IMR-90 (cell line): Measurements from ENCODE around the gene TRMT2B. TPM values are rescaled to one million over a fixed set of nuclear protein-coding genes. Genes with fewer than 3 reads are reported as not detected.

ENCODE experiments used
- ATAC-seq: fragments of 200-7000 bp; cut with Tn5 transposase; 2 replicates; pipeline ENCODE4 v1.9.1; 2020; ENCODE audit warnings: low read depth, mild to moderate bottlenecking, moderate library complexity
- BruUV-seq: library from RNA; stranded (reverse); fragments of 400-500 nt; replicated peaks from 2 replicates; lab custom pipeline; 2021; lab: Mats Ljungman, UMichigan
- CTCF ChIA-PET: fragments of 300-600 bp; formaldehyde crosslinking; extraction: SDS; loops from one replicate; lab custom pipeline; 2021; ENCODE audit warnings: antibody characterized with exemption; lab: Yijun Ruan, JAX
- POLR2A ChIA-PET: fragments of 300-600 bp; sonication (Branson Sonifier 250); formaldehyde crosslinking; loops from one replicate; lab custom pipeline; 2022; ENCODE audit warnings: antibody characterized with exemption; ENCODE audit not compliant: unreplicated experiment; lab: Charles Lee
- DNase-seq: peaks from one replicate; pipeline ENCODE4 v3.0.0; 2013
- H2AFZ ChIP-seq: replicated peaks from 2 replicates; pipeline ENCODE3; 2013; ENCODE audit warnings: low read length, mild to moderate bottlenecking; ENCODE audit not compliant: poor library complexity
- H2AK5ac ChIP-seq: 2 replicates; pipeline ENCODE4 v1.6.1; 2013; ENCODE audit warnings: low read depth, low read length, inconsistent platforms
- H2AK9ac ChIP-seq: replicated peaks from 2 replicates; pipeline ENCODE3; 2013; ENCODE audit warnings: mild to moderate bottlenecking, low read depth, low read length, moderate library complexity; ENCODE audit not compliant: poor library complexity
- H2BK120ac ChIP-seq: 2 replicates; pipeline ENCODE4 v1.6.1; 2013; ENCODE audit warnings: low read depth, low read length, inconsistent platforms
- H2BK15ac ChIP-seq: 3 replicates; pipeline ENCODE4 v1.6.1; 2013; ENCODE audit warnings: low read depth, low read length, inconsistent platforms
- H2BK20ac ChIP-seq: 2 replicates; pipeline ENCODE4 v1.6.1; 2013; ENCODE audit warnings: low read depth, mild to moderate bottlenecking, inconsistent platforms, low read length, moderate library complexity
- H2BK5ac ChIP-seq: 2 replicates; pipeline ENCODE4 v1.6.1; 2013; ENCODE audit warnings: mild to moderate bottlenecking, low read depth, low read length, inconsistent platforms; ENCODE audit not compliant: poor library complexity, severe bottlenecking
- H3K14ac ChIP-seq: replicated peaks from 2 replicates; pipeline ENCODE4 v1.6.1; 2013; ENCODE audit warnings: low read depth, low read length, inconsistent platforms
- H3K18ac ChIP-seq: 2 replicates; pipeline ENCODE4 v1.6.1; 2013; ENCODE audit warnings: low read depth, low read length, control low read depth
- H3K23ac ChIP-seq: 2 replicates; pipeline ENCODE4 v1.6.1; 2013; ENCODE audit warnings: low read depth, low read length, inconsistent platforms
- H3K27ac ChIP-seq: 2 replicates; pipeline ENCODE4 v1.5.1; 2013; ENCODE audit warnings: mild to moderate bottlenecking, control low read depth, low read length; ENCODE audit not compliant: insufficient read depth
- H3K27me3 ChIP-seq: 2 replicates; pipeline ENCODE4 v1.6.1; 2013; ENCODE audit warnings: low read length; ENCODE audit not compliant: control insufficient read depth, insufficient read depth
- H3K36me3 ChIP-seq: 2 replicates; pipeline ENCODE4 v1.6.1; 2013; ENCODE audit warnings: low read length, mixed read lengths; ENCODE audit not compliant: control insufficient read depth, insufficient read depth
- H3K4ac ChIP-seq: 2 replicates; pipeline ENCODE4 v1.6.1; 2013; ENCODE audit warnings: low read depth, low read length, inconsistent platforms
- H3K4me1 ChIP-seq: 2 replicates; pipeline ENCODE4 v1.6.1; 2013; ENCODE audit warnings: low read length, mixed read lengths; ENCODE audit not compliant: control insufficient read depth, insufficient read depth
- H3K4me2 ChIP-seq: 2 replicates; pipeline ENCODE4 v1.6.1; 2013; ENCODE audit warnings: low read depth, mild to moderate bottlenecking, control low read depth, low read length, moderate library complexity
- H3K4me3 ChIP-seq: 2 replicates; pipeline ENCODE4 v1.5.1; 2013; ENCODE audit warnings: low read depth, mild to moderate bottlenecking, control low read depth, low read length, moderate library complexity; ENCODE audit not compliant: insufficient read depth
- H3K56ac ChIP-seq: 2 replicates; pipeline ENCODE4 v1.6.1; 2013; ENCODE audit warnings: low read length, inconsistent platforms; ENCODE audit not compliant: insufficient read depth; ENCODE audit errors: extremely low read depth
- H3K79me1 ChIP-seq, 2 experiments: 2 replicates each; pipeline ENCODE4 v1.6.1; 2013; ENCODE audit warnings: low read length in 2 of 2, inconsistent platforms in 1 of 2, low read depth in 1 of 2
- H3K9ac ChIP-seq: 2 replicates; pipeline ENCODE4 v1.6.1; 2013; ENCODE audit warnings: low read depth, low read length, control low read depth
- H3K9me1 ChIP-seq: 2 replicates; pipeline ENCODE4 v1.6.1; 2013; ENCODE audit warnings: low read length, inconsistent platforms; ENCODE audit not compliant: insufficient read depth
- H3K9me3 ChIP-seq: 2 replicates; pipeline ENCODE4 v1.6.1; 2013; ENCODE audit warnings: low read length; ENCODE audit not compliant: control insufficient read depth, insufficient read depth
- H4K20me1 ChIP-seq: 2 replicates; pipeline ENCODE4 v1.6.1; 2013; ENCODE audit warnings: low read length, inconsistent platforms; ENCODE audit not compliant: insufficient read depth
- H4K5ac ChIP-seq: 2 replicates; pipeline ENCODE4 v1.6.1; 2013; ENCODE audit warnings: mild to moderate bottlenecking, low read depth, low read length, control low read depth
- H4K8ac ChIP-seq, 2 experiments: 2 replicates each; pipeline ENCODE4 v1.6.1; 2013; ENCODE audit warnings: low read depth in 2 of 2, low read length in 2 of 2, control low read depth in 1 of 2, inconsistent platforms in 1 of 2
- H4K91ac ChIP-seq: 2 replicates; pipeline ENCODE4 v1.6.1; 2013; ENCODE audit warnings: low read depth, low read length, inconsistent platforms; ENCODE audit not compliant: insufficient read depth
- CEBPB ChIP-seq: IDR thresholded peaks from 2 replicates; pipeline ENCODE4 v1.6.1; 2012; ENCODE audit warnings: low read depth, low read length, improper control_type of control experiment
- CHD1 ChIP-seq: IDR thresholded peaks from 2 replicates; pipeline ENCODE4 v1.6.1; 2012; ENCODE audit warnings: low read depth, low read length, improper control_type of control experiment
- MAFK ChIP-seq: IDR thresholded peaks from 2 replicates; pipeline ENCODE4 v1.6.1; 2012; ENCODE audit warnings: low read depth, low read length, improper control_type of control experiment
- MXI1 ChIP-seq: IDR thresholded peaks from 2 replicates; pipeline ENCODE4 v1.6.1; 2012; ENCODE audit warnings: low read depth, mild to moderate bottlenecking, low read length, moderate library complexity, borderline replicate concordance
- NFE2L2 ChIP-seq: fragments of 150-350 bp; IDR thresholded peaks from 2 replicates; pipeline ENCODE4 v1.6.1; 2016; ENCODE audit warnings: low read depth, mild to moderate bottlenecking, low read length
- POLR2A ChIP-seq: IDR thresholded peaks from 2 replicates; pipeline ENCODE4 v1.6.1; 2012; ENCODE audit warnings: mild to moderate bottlenecking, low read depth, low read length
- RAD21 ChIP-seq: IDR thresholded peaks from 2 replicates; pipeline ENCODE4 v1.6.1; 2012; ENCODE audit warnings: low read length, improper control_type of control experiment
- SMC3 ChIP-seq: fragments of 150-350 bp; IDR thresholded peaks from 2 replicates; pipeline ENCODE4 v1.6.1; 2016; ENCODE audit warnings: low read depth, mild to moderate bottlenecking, antibody characterized with exemption, low read length, moderate library complexity
- whole genome bisulfite sequencing, 2 experiments: methylation state at CpG; one replicate each; pipeline versions ENCODE4 v1.1.5 to v1.1.7; 2013; ENCODE audit warnings: missing lambda C conversion rate in 2 of 2; ENCODE audit not compliant: insufficient read length in 1 of 2; ENCODE audit errors: extremely low coverage in 2 of 2; 5-methylcytosine and 5-hydroxymethylcytosine counted together
- dilution Hi-C: fragments of 300-500 bp; cut with HindIII; formaldehyde crosslinking; loops from one replicate; pipeline ENCODE4 v1.14.3; 2018; ENCODE audit warnings: low sequenced_read_pairs; ENCODE audit not compliant: unreplicated experiment
- in situ Hi-C: fragments of 300-500 bp; cut with MboI; formaldehyde crosslinking; loops from 3 replicates; pipeline ENCODE4 v1.14.3; 2019; ENCODE audit warnings: low sequenced_read_pairs, inconsistent platforms, mixed read lengths
- intact Hi-C: fragments of 100-400 bp; cut with micrococcal nuclease; formaldehyde crosslinking; loops from 2 replicates; pipeline ENCODE4 v1.10.0; 2022
- polyA plus RNA-seq, 3 experiments: library from polyadenylated mRNA; depleted of rRNA; stranded (reverse); fragments of >200 nt; gene quantifications; 2 replicates each; pipeline ENCODE4 v1.2.3, GENCODE V29; 2012; ENCODE audit warnings: low replicate concordance in 1 of 3
- total RNA-seq: library from RNA; depleted of rRNA; stranded (reverse); fragments of >200 nt; gene quantifications from 2 replicates; pipeline ENCODE4 v1.2.3, GENCODE V29; 2012
- TF ChIP-seq, protein P1 (sequence below): fragments of 150-350 bp; IDR thresholded peaks from 2 replicates; pipeline ENCODE4 v1.6.1; 2016; ENCODE audit warnings: low read depth, mild to moderate bottlenecking, low read length, moderate library complexity, borderline replicate concordance
- TF ChIP-seq, protein P2 (sequence below): conservative IDR thresholded peaks from 2 replicates; pipeline ENCODE4 v1.5.1; 2012; ENCODE audit warnings: mild to moderate bottlenecking, low read depth, low read length, improper control_type of control experiment
- TF ChIP-seq, protein P3 (sequence below): fragments of 150-350 bp; IDR thresholded peaks from 2 replicates; pipeline ENCODE4 v1.6.1; 2017; ENCODE audit warnings: mild to moderate bottlenecking, antibody characterized with exemption, low read length, low read depth

TRMT2B gene
- total and polyA plus RNA-seq, 2 of the 4 experiments (the other 2 are of a cell fraction): 7.7 to 13.4 TPM

DNA sequence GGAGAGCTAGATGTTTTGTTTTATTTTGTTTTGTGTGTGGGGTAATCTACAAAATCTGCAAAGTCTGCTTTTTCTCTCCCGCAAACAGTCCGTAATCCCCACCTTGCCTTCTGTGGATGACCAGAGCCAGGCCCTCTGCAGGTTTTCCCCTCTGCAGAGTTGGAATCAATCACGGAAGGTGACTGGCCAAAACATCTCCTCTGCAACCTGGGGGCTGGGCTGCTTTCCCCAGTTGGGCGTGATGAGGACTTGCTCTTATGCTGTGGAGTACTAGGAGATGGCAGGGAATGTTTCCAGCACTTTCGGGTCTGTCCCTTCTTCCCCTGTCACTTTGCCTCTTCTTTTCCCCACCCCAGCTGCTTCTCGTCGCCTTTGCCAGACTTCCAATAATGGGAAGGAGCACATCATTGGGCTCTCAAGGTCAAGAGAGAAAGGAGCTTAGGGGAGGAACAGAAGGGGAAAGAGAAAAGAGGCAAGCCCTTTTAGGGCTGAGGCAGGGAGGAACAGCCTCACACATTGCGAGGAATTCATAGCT lies 27.9 kb upstream of the TRMT2B start:
- peak overlapping the region; percentile 72 for H3K4me3 ChIP-seq
- H4K8ac ChIP-seq: no peak overlapping the region
- H3K9me1 ChIP-seq: 0 out of 2 replicates have a peak, but pooled peaks cover 2% of the 10 kb centered on the region
- POLR2A ChIA-PET: no interaction called here
- no peaks in the 10 kb centered on the region for H3K27me3 ChIP-seq
- H3K56ac ChIP-seq: no peak overlapping the region
- CTCF ChIA-PET: no interaction called here
- in situ Hi-C loops: no loop called here
- H3K9me3 ChIP-seq: no peaks in the 10 kb centered on the region
- peak overlapping the region; percentile 30; the same call in 1 of the 2 replicates for H3K14ac ChIP-seq
- TF ChIP-seq SMC3: no peak
- no peak for TF ChIP-seq CHD1
- TF ChIP-seq MXI1: no peak
- TF ChIP-seq POLR2A: no peak
- TF ChIP-seq, protein P1, sequence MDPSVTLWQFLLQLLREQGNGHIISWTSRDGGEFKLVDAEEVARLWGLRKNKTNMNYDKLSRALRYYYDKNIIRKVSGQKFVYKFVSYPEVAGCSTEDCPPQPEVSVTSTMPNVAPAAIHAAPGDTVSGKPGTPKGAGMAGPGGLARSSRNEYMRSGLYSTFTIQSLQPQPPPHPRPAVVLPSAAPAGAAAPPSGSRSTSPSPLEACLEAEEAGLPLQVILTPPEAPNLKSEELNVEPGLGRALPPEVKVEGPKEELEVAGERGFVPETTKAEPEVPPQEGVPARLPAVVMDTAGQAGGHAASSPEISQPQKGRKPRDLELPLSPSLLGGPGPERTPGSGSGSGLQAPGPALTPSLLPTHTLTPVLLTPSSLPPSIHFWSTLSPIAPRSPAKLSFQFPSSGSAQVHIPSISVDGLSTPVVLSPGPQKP: no peak
- TF ChIP-seq RAD21: no peak
- no peak for TF ChIP-seq CEBPB
- TF ChIP-seq, protein P2, sequence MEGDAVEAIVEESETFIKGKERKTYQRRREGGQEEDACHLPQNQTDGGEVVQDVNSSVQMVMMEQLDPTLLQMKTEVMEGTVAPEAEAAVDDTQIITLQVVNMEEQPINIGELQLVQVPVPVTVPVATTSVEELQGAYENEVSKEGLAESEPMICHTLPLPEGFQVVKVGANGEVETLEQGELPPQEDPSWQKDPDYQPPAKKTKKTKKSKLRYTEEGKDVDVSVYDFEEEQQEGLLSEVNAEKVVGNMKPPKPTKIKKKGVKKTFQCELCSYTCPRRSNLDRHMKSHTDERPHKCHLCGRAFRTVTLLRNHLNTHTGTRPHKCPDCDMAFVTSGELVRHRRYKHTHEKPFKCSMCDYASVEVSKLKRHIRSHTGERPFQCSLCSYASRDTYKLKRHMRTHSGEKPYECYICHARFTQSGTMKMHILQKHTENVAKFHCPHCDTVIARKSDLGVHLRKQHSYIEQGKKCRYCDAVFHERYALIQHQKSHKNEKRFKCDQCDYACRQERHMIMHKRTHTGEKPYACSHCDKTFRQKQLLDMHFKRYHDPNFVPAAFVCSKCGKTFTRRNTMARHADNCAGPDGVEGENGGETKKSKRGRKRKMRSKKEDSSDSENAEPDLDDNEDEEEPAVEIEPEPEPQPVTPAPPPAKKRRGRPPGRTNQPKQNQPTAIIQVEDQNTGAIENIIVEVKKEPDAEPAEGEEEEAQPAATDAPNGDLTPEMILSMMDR: no peak
- no peak for TF ChIP-seq NFE2L2
- TF ChIP-seq, protein P3, sequence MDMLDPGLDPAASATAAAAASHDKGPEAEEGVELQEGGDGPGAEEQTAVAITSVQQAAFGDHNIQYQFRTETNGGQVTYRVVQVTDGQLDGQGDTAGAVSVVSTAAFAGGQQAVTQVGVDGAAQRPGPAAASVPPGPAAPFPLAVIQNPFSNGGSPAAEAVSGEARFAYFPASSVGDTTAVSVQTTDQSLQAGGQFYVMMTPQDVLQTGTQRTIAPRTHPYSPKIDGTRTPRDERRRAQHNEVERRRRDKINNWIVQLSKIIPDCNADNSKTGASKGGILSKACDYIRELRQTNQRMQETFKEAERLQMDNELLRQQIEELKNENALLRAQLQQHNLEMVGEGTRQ: no peak
- no peak for TF ChIP-seq MAFK
- peak overlapping the region; percentile 83 for H3K4me2 ChIP-seq
- H3K4me1 ChIP-seq: no peaks in the 10 kb centered on the region
- H4K5ac ChIP-seq: no peak overlapping the region
- no peak overlapping the region for H3K9ac ChIP-seq
- peak overlapping the region; percentile 12; the same call in 1 of the 2 replicates for H2AK5ac ChIP-seq
- ATAC-seq: no peak
- no peak overlapping the region for H3K27ac ChIP-seq
- no peaks in the 10 kb centered on the region; the same call in 1 of the 2 replicates for H4K20me1 ChIP-seq
- H2AK9ac ChIP-seq: peak overlapping the region; percentile 67
- peak overlapping the region; percentile 34 for H2AFZ ChIP-seq
- no peak overlapping the region; the same call in 1 of the 2 replicates for H2BK20ac ChIP-seq
- intact Hi-C loops: loop anchor here (10.0 kb wide), 1 partner anchor 205 kb away; no protein-coding TSS in a partner anchor
- H2BK5ac ChIP-seq: no peak overlapping the region
- no peak overlapping the region for H4K91ac ChIP-seq
- no peak overlapping the region for H2BK15ac ChIP-seq
- H2BK120ac ChIP-seq: peak overlapping the region; percentile 2; the same call in 1 of the 2 replicates
- no TSS peak for BruUV-seq
- dilution Hi-C loops: no loop called here
- WGBS, 2 experiments: no CpG with 5 or more reads among the region's 8 CpGs
- no peak overlapping the region for H3K23ac ChIP-seq
- H3K4ac ChIP-seq: no peak overlapping the region
- H3K36me3 ChIP-seq: no peaks in the 10 kb centered on the region
- no peak for DNase-seq
- peak overlapping the region; percentile 56 for H3K18ac ChIP-seq
- no peaks in the 10 kb centered on the region; a peak in 1 of 4 replicates for H3K79me1 ChIP-seq
